HL-60 (cell line): Measurements from ENCODE around the gene EDIL3.
A peak's percentile ranks its signal among the peaks of the same experiment; 100 is the strongest.

ENCODE experiments used
- DNase-seq, 2 experiments: peaks; one replicate each; pipeline ENCODE4 v3.0.0-alpha.2; 2010 to 2020; ENCODE audit warnings: low read depth in 1 of 2, low spot score in 1 of 2
- H3K27ac ChIP-seq: fragments of 250-450 bp; sonication (Bioruptor Pico); replicated peaks from 2 replicates; pipeline ENCODE4 v1.5.1; 2020; ENCODE audit warnings: mild to moderate bottlenecking, moderate library complexity
- H3K27me3 ChIP-seq: fragments of 250-450 bp; sonication (Bioruptor Pico); 2 replicates; pipeline ENCODE4 v1.5.1; 2021; ENCODE audit warnings: mild to moderate bottlenecking, moderate library complexity; ENCODE audit not compliant: insufficient read depth, poor library complexity, severe bottlenecking
- H3K4me3 ChIP-seq: replicated peaks from 2 replicates; pipeline ENCODE4 v1.5.1; 2011; ENCODE audit warnings: mild to moderate bottlenecking, control low read depth, low read length; ENCODE audit not compliant: insufficient read depth
- GABPA ChIP-seq: IDR thresholded peaks from 2 replicates; pipeline ENCODE4 v1.6.1; 2012; ENCODE audit warnings: low read depth
- POLR2AphosphoS5 ChIP-seq: IDR thresholded peaks from 2 replicates; pipeline ENCODE4 v1.6.1; 2012; ENCODE audit warnings: low read depth
- SPI1 ChIP-seq: IDR thresholded peaks from 2 replicates; pipeline ENCODE4 v1.6.1; 2012; ENCODE audit warnings: low read depth, mild to moderate bottlenecking, borderline replicate concordance
- TF ChIP-seq, protein P1 (sequence below): IDR thresholded peaks from 2 replicates; pipeline ENCODE4 v1.6.1; 2012; ENCODE audit warnings: low read depth; ENCODE audit not compliant: insufficient replicate concordance
- TF ChIP-seq, protein P2 (sequence below): IDR thresholded peaks from one replicate; pipeline ENCODE4 v1.5.1; 2011; ENCODE audit warnings: low read length, control low read depth, inconsistent platforms; ENCODE audit not compliant: insufficient read depth

Gene EDIL3

DNA sequence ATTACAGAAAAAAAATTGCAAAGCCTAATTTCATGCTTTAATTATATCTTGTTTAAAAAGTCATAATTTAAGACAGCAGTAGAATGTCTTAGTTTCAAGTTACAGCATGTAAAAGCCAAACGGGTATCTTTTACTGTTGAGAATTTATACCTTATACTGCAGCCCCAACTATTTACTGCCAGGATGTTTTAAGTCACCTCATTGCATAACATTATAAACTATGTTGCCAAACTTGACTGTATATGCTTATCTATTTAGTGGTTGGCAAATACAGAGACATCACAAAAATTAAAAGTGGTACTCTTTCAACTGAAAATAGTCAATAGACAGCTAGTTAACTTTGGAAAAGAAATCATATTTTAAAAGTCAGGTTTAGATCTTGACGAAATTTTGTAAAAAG lies 119.5 kb downstream of the EDIL3 start:
- Histone ChIP-seq H3K27ac (no peak overlapping the region), H3K4me3 (no peak overlapping the region), H3K27me3 (no peaks in the 10 kb centered on the region)
- no peak for DNase-seq
- TF ChIP-seq GABPA (no peak), SPI1 (no peak), POLR2AphosphoS5 (no peak)
- TF ChIP-seq, protein P1, sequence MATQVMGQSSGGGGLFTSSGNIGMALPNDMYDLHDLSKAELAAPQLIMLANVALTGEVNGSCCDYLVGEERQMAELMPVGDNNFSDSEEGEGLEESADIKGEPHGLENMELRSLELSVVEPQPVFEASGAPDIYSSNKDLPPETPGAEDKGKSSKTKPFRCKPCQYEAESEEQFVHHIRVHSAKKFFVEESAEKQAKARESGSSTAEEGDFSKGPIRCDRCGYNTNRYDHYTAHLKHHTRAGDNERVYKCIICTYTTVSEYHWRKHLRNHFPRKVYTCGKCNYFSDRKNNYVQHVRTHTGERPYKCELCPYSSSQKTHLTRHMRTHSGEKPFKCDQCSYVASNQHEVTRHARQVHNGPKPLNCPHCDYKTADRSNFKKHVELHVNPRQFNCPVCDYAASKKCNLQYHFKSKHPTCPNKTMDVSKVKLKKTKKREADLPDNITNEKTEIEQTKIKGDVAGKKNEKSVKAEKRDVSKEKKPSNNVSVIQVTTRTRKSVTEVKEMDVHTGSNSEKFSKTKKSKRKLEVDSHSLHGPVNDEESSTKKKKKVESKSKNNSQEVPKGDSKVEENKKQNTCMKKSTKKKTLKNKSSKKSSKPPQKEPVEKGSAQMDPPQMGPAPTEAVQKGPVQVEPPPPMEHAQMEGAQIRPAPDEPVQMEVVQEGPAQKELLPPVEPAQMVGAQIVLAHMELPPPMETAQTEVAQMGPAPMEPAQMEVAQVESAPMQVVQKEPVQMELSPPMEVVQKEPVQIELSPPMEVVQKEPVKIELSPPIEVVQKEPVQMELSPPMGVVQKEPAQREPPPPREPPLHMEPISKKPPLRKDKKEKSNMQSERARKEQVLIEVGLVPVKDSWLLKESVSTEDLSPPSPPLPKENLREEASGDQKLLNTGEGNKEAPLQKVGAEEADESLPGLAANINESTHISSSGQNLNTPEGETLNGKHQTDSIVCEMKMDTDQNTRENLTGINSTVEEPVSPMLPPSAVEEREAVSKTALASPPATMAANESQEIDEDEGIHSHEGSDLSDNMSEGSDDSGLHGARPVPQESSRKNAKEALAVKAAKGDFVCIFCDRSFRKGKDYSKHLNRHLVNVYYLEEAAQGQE = no peak
- TF ChIP-seq, protein P2, sequence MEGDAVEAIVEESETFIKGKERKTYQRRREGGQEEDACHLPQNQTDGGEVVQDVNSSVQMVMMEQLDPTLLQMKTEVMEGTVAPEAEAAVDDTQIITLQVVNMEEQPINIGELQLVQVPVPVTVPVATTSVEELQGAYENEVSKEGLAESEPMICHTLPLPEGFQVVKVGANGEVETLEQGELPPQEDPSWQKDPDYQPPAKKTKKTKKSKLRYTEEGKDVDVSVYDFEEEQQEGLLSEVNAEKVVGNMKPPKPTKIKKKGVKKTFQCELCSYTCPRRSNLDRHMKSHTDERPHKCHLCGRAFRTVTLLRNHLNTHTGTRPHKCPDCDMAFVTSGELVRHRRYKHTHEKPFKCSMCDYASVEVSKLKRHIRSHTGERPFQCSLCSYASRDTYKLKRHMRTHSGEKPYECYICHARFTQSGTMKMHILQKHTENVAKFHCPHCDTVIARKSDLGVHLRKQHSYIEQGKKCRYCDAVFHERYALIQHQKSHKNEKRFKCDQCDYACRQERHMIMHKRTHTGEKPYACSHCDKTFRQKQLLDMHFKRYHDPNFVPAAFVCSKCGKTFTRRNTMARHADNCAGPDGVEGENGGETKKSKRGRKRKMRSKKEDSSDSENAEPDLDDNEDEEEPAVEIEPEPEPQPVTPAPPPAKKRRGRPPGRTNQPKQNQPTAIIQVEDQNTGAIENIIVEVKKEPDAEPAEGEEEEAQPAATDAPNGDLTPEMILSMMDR = no peak

DNA sequence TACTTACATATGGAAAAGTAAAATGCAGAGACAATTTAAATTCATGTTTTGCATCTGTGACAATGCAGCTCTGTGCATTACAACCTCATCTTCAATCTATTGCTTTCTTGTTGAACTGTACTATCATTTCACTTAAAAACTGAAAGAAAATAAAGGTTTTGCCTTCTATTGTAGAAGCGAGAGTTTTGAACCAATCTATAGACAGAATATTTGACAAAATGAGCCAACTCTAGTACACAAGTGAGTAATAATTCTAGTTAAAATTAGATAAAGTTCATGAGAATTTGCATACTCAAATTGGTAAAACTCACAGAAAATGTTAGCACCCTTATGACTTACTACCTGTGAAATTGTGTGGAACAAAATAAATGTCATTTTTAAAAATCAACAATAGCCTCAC lies 123.7 kb downstream of the EDIL3 start:
- no peak overlapping the region for H3K27ac ChIP-seq
- DNase-seq = no peak
- TF ChIP-seq GABPA = no peak
- no peak for TF ChIP-seq SPI1
- TF ChIP-seq, protein P1 = no peak
- TF ChIP-seq, protein P2 = no peak
- TF ChIP-seq POLR2AphosphoS5 = no peak
- H3K27me3 ChIP-seq = no peaks in the 10 kb centered on the region
- no peak overlapping the region for H3K4me3 ChIP-seq

DNA sequence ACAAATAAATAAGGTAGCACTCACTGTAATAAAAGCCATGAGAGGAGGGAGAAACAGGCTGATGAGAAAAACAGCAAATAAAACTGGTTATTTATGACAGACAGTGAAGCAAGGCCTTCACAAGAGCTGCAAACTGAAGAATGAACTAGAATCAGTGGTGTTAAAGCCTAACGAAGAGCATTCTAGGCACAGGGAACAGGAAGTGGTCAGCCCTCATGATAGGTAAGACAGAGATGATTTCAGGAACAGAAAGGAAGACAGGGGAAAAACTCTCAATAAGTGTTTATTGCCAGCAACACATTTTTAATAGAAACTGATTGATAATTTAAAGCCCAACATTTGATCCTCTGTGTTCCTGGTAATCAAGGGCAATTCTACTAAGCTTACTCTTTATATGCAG lies 124.5 kb downstream of the EDIL3 start:
- Histone ChIP-seq H3K4me3 (no peak overlapping the region), H3K27me3 (no peaks in the 10 kb centered on the region), H3K27ac (no peak overlapping the region)
- no peak for DNase-seq
- peak; percentile 35; the same call in 1 of the 2 replicates for TF ChIP-seq SPI1
- TF ChIP-seq, protein P2 = no peak

DNA sequence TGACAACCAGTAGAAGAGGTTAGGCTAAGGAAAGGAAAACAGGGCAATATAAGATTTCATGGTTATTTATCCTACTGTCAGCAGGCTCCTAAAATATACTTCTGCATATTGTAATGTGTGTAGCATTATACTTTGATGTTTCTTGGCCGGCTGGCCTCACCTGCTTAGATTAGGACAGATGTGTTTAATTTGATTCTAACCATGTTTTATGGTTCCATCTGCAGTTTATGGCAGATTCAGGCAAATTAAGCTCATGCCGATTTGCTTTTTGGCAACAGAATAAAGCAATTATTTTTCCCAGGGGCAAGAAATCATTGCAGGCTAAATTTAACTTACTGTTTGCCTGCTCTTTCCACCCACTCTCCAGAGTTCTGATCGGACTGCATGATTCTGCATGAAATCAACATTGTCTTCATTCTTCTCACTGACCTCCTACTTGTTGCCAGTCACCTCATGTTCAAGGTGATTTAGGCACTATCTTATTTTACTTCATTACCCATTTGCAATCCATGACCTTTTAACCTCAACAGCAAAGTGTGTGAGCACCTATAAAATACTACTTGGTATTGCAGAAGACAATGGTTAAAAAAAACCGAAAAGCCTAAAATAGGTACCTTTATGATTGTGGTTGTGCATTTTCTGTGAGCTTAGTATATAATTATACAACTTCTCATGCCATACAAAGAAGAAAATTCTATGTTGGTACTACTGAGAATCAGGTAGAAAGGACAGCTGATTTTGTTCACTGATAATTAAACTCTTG lies 125.2 kb downstream of the EDIL3 start:
- Histone ChIP-seq H3K27ac (no peak overlapping the region), H3K4me3 (no peak overlapping the region), H3K27me3 (no peaks in the 10 kb centered on the region)
- DNase-seq = no peak
- TF ChIP-seq, protein P1 = no peak
- no peak for TF ChIP-seq SPI1
- TF ChIP-seq POLR2AphosphoS5 = no peak
- TF ChIP-seq GABPA = no peak
- TF ChIP-seq, protein P2 = no peak
